Mucosa of descending colon (tissue), 3 donors: Measurements from ENCODE around the gene CCR5AS.
"Not testable (repeated sequence)": the region's sequence is repeated elsewhere in the genome, so short reads cannot be mapped to it uniquely, and the experiment has no call there.

Experiments
- ATAC-seq: fragments of 200-7000 bp; cut with Tn5 transposase; one replicate; pipeline ENCODE4 v1.9.1; 2020; ENCODE audit warnings: mild to moderate bottlenecking, moderate library complexity
- DNase-seq, 3 donors: peaks; one replicate each; pipeline ENCODE4 v3.0.0-alpha.2; 2020
- H3K36me3 ChIP-seq: fragments of 200-600 bp; one replicate; pipeline ENCODE4 v1.8.0; 2021; ENCODE audit warnings: low read depth, mild to moderate bottlenecking
- H3K4me1 ChIP-seq: fragments of 200-600 bp; one replicate; pipeline ENCODE4 v1.8.0; 2021; ENCODE audit warnings: low read depth, mild to moderate bottlenecking
- H3K4me3 ChIP-seq: fragments of 200-600 bp; one replicate; pipeline ENCODE4 v1.8.0; 2021; ENCODE audit warnings: mild to moderate bottlenecking
- H3K9me3 ChIP-seq: fragments of 200-600 bp; one replicate; pipeline ENCODE4 v1.8.0; 2021; ENCODE audit warnings: mild to moderate bottlenecking
- intact Hi-C, 2 donors: fragments of 100-400 bp; cut with DNase I in 1 of 2; cut with micrococcal nuclease in 1 of 2; formaldehyde crosslinking; loops; one replicate each; pipeline versions ENCODE4 v1.11.0 to v1.11.1; 2022; cut with DNase I, micrococcal nuclease
- TF ChIP-seq, protein P1 (sequence below): fragments of 200-600 bp; IDR thresholded peaks from one replicate; pipeline ENCODE4 v1.8.0; 2022; ENCODE audit warnings: antibody characterized with exemption, mild to moderate bottlenecking
- donor health status: DM: no; HTN: no; CAD: no; lungs with moderate emphysema.
- donor health status: DM: no; HTN: no; CAD: no.
- donor health status: DM: no; HTN: yes; CAD: no.

The CCR5AS gene

DNA sequence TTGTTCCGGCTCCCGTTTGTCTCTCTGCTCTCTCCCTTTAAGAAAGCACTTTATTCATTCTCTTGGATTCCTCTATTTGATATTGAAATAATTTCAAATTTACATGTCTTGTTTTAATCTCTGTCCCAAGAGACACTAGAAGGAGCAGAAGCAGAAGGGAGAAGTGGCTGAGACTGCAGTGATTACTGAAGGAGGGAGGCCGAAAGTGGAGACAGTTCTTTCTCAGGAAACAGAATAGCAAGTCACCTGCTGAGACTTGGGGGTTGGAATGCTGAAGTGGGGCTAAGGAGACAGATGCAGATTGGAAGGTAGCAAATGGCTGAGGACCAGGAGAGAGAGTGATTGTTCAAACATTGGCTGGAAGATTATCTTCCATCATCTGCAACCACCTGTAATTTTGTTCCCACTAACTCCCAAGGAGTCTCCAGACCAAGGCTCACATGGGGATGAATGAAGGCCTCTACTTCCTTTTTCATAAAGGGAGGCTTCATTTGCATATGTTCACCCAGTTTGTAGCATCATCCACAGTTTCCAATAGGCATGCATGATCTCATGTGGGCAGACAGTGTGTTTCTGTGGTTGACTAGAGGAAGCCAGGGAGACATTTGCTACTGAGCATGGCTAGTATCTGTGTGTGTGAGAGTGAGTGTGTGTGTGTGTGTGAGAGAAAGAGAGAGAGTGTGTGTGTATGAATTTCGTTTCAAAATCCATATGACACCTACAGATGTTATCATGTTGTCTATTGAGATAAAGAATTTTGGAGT, 33.8 kb upstream of the CCR5AS start:
- intact Hi-C loops: no loop called here
- TF ChIP-seq, protein P1, sequence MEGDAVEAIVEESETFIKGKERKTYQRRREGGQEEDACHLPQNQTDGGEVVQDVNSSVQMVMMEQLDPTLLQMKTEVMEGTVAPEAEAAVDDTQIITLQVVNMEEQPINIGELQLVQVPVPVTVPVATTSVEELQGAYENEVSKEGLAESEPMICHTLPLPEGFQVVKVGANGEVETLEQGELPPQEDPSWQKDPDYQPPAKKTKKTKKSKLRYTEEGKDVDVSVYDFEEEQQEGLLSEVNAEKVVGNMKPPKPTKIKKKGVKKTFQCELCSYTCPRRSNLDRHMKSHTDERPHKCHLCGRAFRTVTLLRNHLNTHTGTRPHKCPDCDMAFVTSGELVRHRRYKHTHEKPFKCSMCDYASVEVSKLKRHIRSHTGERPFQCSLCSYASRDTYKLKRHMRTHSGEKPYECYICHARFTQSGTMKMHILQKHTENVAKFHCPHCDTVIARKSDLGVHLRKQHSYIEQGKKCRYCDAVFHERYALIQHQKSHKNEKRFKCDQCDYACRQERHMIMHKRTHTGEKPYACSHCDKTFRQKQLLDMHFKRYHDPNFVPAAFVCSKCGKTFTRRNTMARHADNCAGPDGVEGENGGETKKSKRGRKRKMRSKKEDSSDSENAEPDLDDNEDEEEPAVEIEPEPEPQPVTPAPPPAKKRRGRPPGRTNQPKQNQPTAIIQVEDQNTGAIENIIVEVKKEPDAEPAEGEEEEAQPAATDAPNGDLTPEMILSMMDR: no peak
- H3K4me3 ChIP-seq: no peak overlapping the region
- no peaks in the 10 kb centered on the region for H3K4me1 ChIP-seq
- no peaks in the 10 kb centered on the region for H3K36me3 ChIP-seq
- DNase-seq (no peak), ATAC-seq (peak; percentile 80)
- no peaks in the 10 kb centered on the region for H3K9me3 ChIP-seq

DNA sequence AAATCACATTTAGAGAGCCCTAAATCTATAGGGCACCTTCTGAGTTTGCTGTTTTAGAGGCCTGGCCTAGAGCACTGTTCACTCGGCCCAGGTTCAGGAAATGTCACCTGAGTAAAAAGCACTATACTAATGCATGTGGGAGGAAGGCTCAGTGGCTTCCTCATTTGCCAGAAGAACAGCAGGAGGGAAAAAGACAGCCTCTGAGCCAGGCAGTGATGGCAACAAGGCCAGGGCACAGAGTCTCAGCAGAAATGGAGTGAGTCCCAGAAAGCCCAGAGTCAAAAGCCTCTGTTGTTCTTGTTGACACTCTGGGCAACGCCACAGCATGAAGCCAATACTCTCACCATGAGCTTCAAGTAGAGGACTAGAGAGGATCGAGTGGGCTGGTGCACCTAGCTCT, 32.0 kb upstream of the CCR5AS start:
- no peak overlapping the region for H3K4me3 ChIP-seq
- H3K36me3 ChIP-seq: no peaks in the 10 kb centered on the region
- no peak for ATAC-seq
- no peaks in the 10 kb centered on the region for H3K4me1 ChIP-seq
- intact Hi-C loops: no loop called here
- H3K9me3 ChIP-seq: no peaks in the 10 kb centered on the region
- no peak for DNase-seq
- TF ChIP-seq, protein P1: no peak

DNA sequence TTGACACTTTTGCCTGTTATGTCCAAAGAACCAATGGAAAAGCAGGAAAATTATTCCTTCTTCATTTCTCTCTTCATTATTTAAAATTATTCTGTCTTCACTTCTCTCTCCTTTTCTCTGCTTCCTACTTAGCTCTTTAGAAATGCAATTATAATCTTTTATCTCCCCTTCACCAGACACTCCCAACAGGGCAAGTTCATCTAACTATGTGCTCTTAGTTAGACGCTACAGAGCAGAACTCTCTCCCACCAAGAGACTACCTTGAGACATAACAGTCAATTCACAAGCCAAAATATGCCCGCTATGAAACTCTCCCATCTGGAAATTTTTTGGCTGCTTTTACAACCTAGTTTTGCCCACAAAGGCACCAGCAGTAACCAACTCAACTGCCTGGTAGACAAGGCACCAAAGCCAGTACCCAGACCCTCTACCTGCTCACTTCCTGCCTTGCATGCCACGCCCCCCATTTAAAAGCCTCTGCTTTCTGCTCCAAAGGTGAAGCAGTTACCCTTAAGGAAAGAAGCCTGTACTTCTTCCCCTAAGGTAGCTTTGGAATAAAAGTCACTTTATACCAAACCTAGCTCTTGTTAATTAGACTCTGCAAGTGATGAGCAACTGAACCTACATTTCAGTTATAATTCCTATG, 28.3 kb upstream of the CCR5AS start:
- intact Hi-C loops: no loop called here

DNA sequence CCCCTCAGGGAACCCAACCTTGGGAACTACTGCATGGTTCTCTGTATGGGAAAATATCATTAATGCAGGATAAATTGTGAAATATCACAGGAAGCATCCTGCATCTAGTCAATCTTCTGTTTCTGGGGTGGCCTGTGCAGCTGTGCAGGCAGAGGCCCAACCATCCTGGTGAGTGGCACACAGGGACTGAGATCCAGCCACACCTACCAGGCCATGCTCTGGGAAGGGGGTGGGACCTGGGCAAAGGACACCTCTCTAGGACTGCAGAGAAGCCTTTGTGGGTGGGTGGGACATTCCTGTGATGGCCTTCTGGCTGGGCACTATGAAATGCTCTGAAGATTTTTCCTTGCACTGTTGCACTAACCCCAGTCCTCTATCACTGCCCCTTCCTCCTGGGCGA, 27.0 kb upstream of the CCR5AS start:
- TF ChIP-seq, protein P1: no peak
- DNase-seq (no peak), ATAC-seq (no peak)
- no peaks in the 10 kb centered on the region for H3K4me1 ChIP-seq
- H3K36me3 ChIP-seq: no peaks in the 10 kb centered on the region
- no peak overlapping the region for H3K4me3 ChIP-seq
- intact Hi-C loops: no loop called here
- no peaks in the 10 kb centered on the region for H3K9me3 ChIP-seq

More for the DNA sequence above, 28.3 kb upstream of the CCR5AS start:
- Histone ChIP-seq H3K4me3 (no peak overlapping the region), H3K4me1 (no peaks in the 10 kb centered on the region), H3K36me3 (no peaks in the 10 kb centered on the region), H3K9me3 (no peaks in the 10 kb centered on the region)
- peak; percentile 42 for ATAC-seq
- TF ChIP-seq, protein P1: no peak
- DNase-seq: no peak

DNA sequence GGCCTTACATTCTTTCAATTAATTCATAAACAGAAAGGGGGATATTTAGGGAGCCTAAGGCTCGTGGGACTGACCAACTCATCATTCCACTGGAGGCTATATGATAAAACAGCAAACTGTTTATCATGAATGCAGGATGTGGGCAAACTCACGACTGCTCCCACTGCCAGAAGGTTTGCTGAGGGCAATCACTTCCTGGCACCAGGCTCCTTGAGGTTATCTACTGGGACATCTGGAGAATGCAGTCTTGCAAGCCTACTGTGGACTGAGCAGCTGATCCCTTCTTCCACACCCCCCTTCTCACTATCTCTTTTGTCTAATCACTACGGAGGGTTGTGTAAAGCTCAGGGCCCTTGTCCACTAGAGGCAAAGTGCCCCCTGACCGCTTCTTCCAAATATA, 26.3 kb upstream of the CCR5AS start:
- H3K4me1 ChIP-seq, H3K4me3 ChIP-seq, DNase-seq, H3K36me3 ChIP-seq, ATAC-seq, H3K9me3 ChIP-seq, intact Hi-C loops: not testable (repeated sequence)

DNA sequence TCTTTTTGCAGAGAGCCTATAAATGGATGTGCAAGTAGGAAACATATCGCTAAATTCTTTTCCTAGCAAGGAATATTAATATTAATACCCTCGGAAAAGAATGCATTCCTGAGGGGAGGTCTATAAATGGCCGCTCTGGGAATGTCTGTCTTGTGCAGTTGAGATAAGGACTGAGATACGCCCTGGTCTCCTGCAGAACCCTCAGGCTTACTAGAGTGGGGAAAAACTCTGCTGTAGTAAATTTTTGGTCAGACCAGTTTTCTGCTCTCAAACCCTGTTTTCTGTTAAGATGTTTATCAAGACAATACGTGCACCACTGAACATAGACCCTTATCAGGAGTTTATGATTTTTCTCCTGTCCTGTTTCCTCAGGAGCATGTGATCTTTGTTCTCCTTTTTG, 25.0 kb upstream of the CCR5AS start:
- H3K9me3 ChIP-seq, H3K4me1 ChIP-seq, H3K4me3 ChIP-seq, DNase-seq, ATAC-seq, H3K36me3 ChIP-seq, intact Hi-C loops: not testable (repeated sequence)

DNA sequence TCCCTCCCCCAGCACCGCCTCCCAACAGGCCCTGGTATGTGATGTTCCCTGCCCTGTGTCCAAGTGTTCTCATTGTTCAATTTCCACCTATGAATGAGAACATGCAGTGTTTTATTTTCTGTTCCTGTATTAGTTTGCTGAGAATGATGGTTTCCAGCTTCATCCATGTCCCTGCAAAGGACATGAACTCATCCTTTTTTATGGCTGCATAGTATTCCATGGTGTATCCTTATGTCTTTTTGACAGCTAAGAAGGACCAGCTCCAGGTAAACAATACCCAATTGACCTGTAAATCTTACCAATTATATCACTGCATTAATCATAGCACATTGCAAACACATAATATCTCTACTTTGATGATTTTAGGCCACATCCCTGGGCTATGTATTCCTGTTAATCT, 24.0 kb upstream of the CCR5AS start:
- intact Hi-C loops, ATAC-seq, H3K4me3 ChIP-seq: not testable (repeated sequence)

More for the DNA sequence above, 24.0 kb upstream of the CCR5AS start:
- not testable (repeated sequence) for DNase-seq, H3K9me3 ChIP-seq, H3K4me1 ChIP-seq, H3K36me3 ChIP-seq
